ENCODE measurements around the gene SGCE. TPM values are rescaled to one million over a fixed set of nuclear protein-coding genes. Genes with fewer than 3 reads are reported as not detected.

SGCE gene
- total RNA-seq, 2 donors from 2014 or later = 1.6 to 1.9 TPM

- Mint-ChIP-seq H3K4me1 (ENCODE audit: low read depth) (no peaks in the 10 kb centered on the region), H3K36me3 (ENCODE audit: insufficient read depth in 2 of 2) (peaks cover 0 to 6% of the 10 kb centered on the region in 2 donors), H3K4me3 (no peak overlapping the region), H3K27ac (no peak overlapping the region), H3K27me3 (ENCODE audit: low read depth) (no peaks in the 10 kb centered on the region), H3K9me3 (peaks cover 0 to 2% of the 10 kb centered on the region in 2 donors)
- no peak for DNase-seq
- no peak for ATAC-seq (replicated peaks in 1 of 2)
Measured at GRCh38 chr7:94567396-94567795, 88.5 kb downstream of the SGCE start.

GRCh38 chr7:94565247-94565894 lies 90.6 kb downstream of the SGCE start:
- Mint-ChIP-seq H3K27ac (no peak overlapping the region), H3K4me1 (ENCODE audit: low read depth) (no peaks in the 10 kb centered on the region), H3K4me3 (no peak overlapping the region), H3K27me3 (ENCODE audit: low read depth) (no peaks in the 10 kb centered on the region), H3K36me3 (ENCODE audit: insufficient read depth in 2 of 2) (peaks cover 0 to 1% of the 10 kb centered on the region in 2 donors), H3K9me3 (no peaks in the 10 kb centered on the region)
- DNase-seq (no peak), ATAC-seq (replicated peaks in 1 of 2) (no peak)

- ATAC-seq (replicated peaks in 1 of 2) = no peak
- no peak overlapping the region for H3K4me3 Mint-ChIP-seq
- H3K27me3 Mint-ChIP-seq (ENCODE audit: low read depth) = no peaks in the 10 kb centered on the region
- H3K36me3 Mint-ChIP-seq (ENCODE audit: insufficient read depth in 2 of 2) = no peaks in the 10 kb centered on the region
- DNase-seq = no peak
- no peaks in the 10 kb centered on the region for H3K9me3 Mint-ChIP-seq
- no peak overlapping the region for H3K27ac Mint-ChIP-seq
- H3K4me1 Mint-ChIP-seq (ENCODE audit: low read depth) = no peaks in the 10 kb centered on the region
Measured at GRCh38 chr7:94562525-94562924, 93.4 kb downstream of the SGCE start.

- Mint-ChIP-seq H3K4me1 (ENCODE audit: low read depth) (no peaks in the 10 kb centered on the region), H3K9me3 (no peaks in the 10 kb centered on the region), H3K36me3 (ENCODE audit: insufficient read depth in 2 of 2) (no peaks in the 10 kb centered on the region), H3K4me3 (no peak overlapping the region), H3K27ac (no peak overlapping the region), H3K27me3 (ENCODE audit: low read depth) (no peaks in the 10 kb centered on the region)
- no peak for ATAC-seq (replicated peaks in 1 of 2)
- no peak for DNase-seq
Measured at GRCh38 chr7:94561841-94562514, 94.0 kb downstream of the SGCE start.

- no peaks in the 10 kb centered on the region for H3K9me3 Mint-ChIP-seq
- DNase-seq (no peak), ATAC-seq (replicated peaks in 1 of 2) (no peak)
- no peaks in the 10 kb centered on the region for H3K36me3 Mint-ChIP-seq (ENCODE audit: insufficient read depth in 2 of 2)
- no peaks in the 10 kb centered on the region for H3K27me3 Mint-ChIP-seq (ENCODE audit: low read depth)
- H3K4me3 Mint-ChIP-seq = no peak overlapping the region
- no peaks in the 10 kb centered on the region for H3K4me1 Mint-ChIP-seq (ENCODE audit: low read depth)
- no peak overlapping the region for H3K27ac Mint-ChIP-seq
Measured at GRCh38 chr7:94559972-94560371, 96.0 kb downstream of the SGCE start.

DNA sequence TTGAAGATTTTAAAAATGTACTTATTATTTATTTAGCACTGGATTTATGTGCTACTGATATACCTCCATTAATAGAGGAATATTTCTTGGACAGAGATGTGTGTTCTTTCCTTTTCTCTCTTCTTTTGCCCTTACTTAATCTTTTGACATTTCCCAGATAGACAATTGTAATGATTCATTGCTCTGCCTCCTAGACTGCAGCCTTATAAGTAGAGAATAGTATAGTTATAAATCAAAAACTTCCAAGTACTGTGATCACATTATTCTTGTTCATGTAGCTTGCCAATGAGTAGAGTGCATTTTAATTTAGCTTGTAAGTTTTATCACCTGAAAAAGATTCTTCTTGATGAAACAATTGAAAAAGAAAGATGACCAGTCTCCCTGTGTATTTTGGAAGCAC lies 98.7 kb downstream of the SGCE start:
- no peaks in the 10 kb centered on the region for H3K9me3 Mint-ChIP-seq
- H3K27ac Mint-ChIP-seq = no peak overlapping the region
- ATAC-seq (replicated peaks in 1 of 2) (no peak), DNase-seq (no peak)
- no peaks in the 10 kb centered on the region for H3K4me1 Mint-ChIP-seq (ENCODE audit: low read depth)
- H3K4me3 Mint-ChIP-seq = no peak overlapping the region
- H3K36me3 Mint-ChIP-seq (ENCODE audit: insufficient read depth in 2 of 2) = no peaks in the 10 kb centered on the region
- no peaks in the 10 kb centered on the region for H3K27me3 Mint-ChIP-seq (ENCODE audit: low read depth)

- no peaks in the 10 kb centered on the region for H3K4me1 Mint-ChIP-seq (ENCODE audit: low read depth)
- H3K27me3 Mint-ChIP-seq (ENCODE audit: low read depth) = no peaks in the 10 kb centered on the region
- no peak overlapping the region for H3K4me3 Mint-ChIP-seq
- DNase-seq = no peak
- peak in 1 of 2 donors; percentile 58 for ATAC-seq (replicated peaks in 1 of 2)
- peaks cover 0 to 2% of the 10 kb centered on the region in 2 donors for H3K36me3 Mint-ChIP-seq (ENCODE audit: insufficient read depth in 2 of 2)
- no peak overlapping the region for H3K27ac Mint-ChIP-seq
- no peaks in the 10 kb centered on the region for H3K9me3 Mint-ChIP-seq
Measured at GRCh38 chr7:94556028-94556427, 99.9 kb downstream of the SGCE start.

DNA sequence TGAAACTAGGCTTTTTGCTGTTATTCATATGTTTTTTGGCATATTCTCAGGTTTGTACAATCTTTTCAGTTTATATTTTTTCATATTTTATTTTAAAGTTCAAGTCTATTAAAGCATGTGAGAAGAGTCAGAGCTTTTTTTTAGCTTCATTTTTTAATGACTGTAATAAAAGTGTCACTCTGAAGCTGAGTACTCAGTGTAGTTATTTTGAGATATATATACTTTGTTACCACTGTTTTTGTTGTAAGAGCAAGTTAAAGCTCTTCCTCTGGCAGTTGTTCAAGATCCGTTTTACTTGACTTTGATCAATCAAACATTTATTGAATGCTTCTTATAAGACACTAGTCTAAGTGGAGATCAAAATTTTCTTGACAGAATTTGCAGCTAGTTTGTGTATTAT lies 108.8 kb downstream of the SGCE start:
- Mint-ChIP-seq H3K27me3 (ENCODE audit: low read depth) (no peaks in the 10 kb centered on the region), H3K4me1 (ENCODE audit: low read depth) (no peaks in the 10 kb centered on the region), H3K27ac (no peak overlapping the region), H3K36me3 (ENCODE audit: insufficient read depth in 2 of 2) (peaks cover 1 to 5% of the 10 kb centered on the region in 2 donors), H3K9me3 (no peaks in the 10 kb centered on the region), H3K4me3 (no peak overlapping the region)
- ATAC-seq (replicated peaks in 1 of 2) = no peak
- DNase-seq = no peak

DNA sequence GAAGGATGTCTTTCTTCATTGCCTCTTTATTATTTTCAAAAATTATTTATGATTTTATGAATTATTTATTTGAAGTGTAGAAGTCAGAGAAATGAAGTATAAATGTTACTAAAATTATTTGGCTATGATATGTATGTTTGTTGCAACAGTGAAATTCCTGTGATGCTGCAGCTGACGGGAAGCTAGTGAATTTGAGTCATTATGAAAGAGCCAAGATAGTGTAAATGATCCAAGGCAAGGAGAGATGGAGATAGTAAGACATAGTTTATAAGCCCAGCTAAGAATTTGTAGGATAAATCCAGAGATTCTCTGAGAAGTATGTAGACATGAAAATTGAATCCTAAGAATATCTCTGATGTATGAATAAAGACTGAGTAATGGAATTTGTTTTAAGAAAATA lies 115.5 kb downstream of the SGCE start:
- Mint-ChIP-seq H3K36me3 (ENCODE audit: insufficient read depth in 2 of 2) (no peaks in the 10 kb centered on the region), H3K9me3 (no peaks in the 10 kb centered on the region), H3K4me3 (no peak overlapping the region), H3K4me1 (ENCODE audit: low read depth) (no peaks in the 10 kb centered on the region), H3K27ac (no peak overlapping the region), H3K27me3 (ENCODE audit: low read depth) (no peaks in the 10 kb centered on the region)
- DNase-seq = no peak
- ATAC-seq (replicated peaks in 1 of 2) = no peak

Other genes starting within 250 kb of the SGCE start
- gene CASD1, start 146.3 kb downstream of the SGCE start, total RNA-seq = 10 to 100 TPM; 14.1 to 15.8 TPM